Ishikawa (cell line): ENCODE results near the gene KPNA3.

Experiments used
- CEBPB ChIP-seq: IDR thresholded peaks from 2 replicates; pipeline ENCODE4 v1.6.1; 2012
- EGR1 ChIP-seq: IDR thresholded peaks from 2 replicates; pipeline ENCODE4 v1.6.1; 2012
- RAD21 ChIP-seq: IDR thresholded peaks from 2 replicates; pipeline ENCODE4 v1.6.1; 2012; ENCODE audit warnings: low read depth
- TCF12 ChIP-seq: IDR thresholded peaks from 2 replicates; pipeline ENCODE4 v1.6.1; 2012; ENCODE audit warnings: low read depth
- YY1 ChIP-seq: IDR thresholded peaks from 2 replicates; pipeline ENCODE4 v1.6.1; 2012; ENCODE audit warnings: low read depth
- TF ChIP-seq, protein P1 (sequence below): IDR thresholded peaks from 2 replicates; pipeline ENCODE4 v1.6.1; 2012

GRCh38 chr13:49772828-49773227, 19.7 kb downstream of the KPNA3 start:
- TF ChIP-seq TCF12 (no peak), CEBPB (no peak), EGR1 (no peak), YY1 (no peak), RAD21 (no peak)
- TF ChIP-seq, protein P1, sequence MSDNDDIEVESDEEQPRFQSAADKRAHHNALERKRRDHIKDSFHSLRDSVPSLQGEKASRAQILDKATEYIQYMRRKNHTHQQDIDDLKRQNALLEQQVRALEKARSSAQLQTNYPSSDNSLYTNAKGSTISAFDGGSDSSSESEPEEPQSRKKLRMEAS = no peak
